ENCODE data around the gene TBC1D1.

GRCh38 chr4:38017609-38018008 is 126.7 kb downstream of the TBC1D1 start:
- TF ChIP-seq CTCF (IDR thresholded peaks at IDR 0.05; ENCODE audit: insufficient read depth, low read depth, low read length) (no peak), EZH2 (IDR thresholded peaks at IDR 0.05; ENCODE audit: insufficient read depth, low read length) (no peak)

Data from astrocyte (in vitro differentiated cells and primary cell).